ENCODE data around the gene OR6X1.

- TF ChIP-seq POLR2A (IDR thresholded peaks at IDR 0.05) (no peak), CTCF (IDR thresholded peaks at IDR 0.05) (no peak)
These were observed 15.9 kb downstream of the OR6X1 start for GRCh38 chr11:123738374-123738773.
